SU-DHL-6 (cell line): Measurements from ENCODE around the gene APBA2.

Experiments used
- H2AFZ ChIP-seq: fragments of 200-600 bp; sonication (generic); 2 replicates; pipeline ENCODE4 v1.6.1; 2014; ENCODE audit warnings: low read depth, mild to moderate bottlenecking, moderate library complexity, mixed read lengths, antibody characterized with exemption, low read length; ENCODE audit not compliant: severe bottlenecking
- H3F3A ChIP-seq: fragments of 200-600 bp; shearing (Covaris generic); 2 replicates; pipeline ENCODE4 v1.6.0; 2016; ENCODE audit warnings: antibody characterized with exemption, mild to moderate bottlenecking; ENCODE audit not compliant: insufficient read depth
- H3K27ac ChIP-seq: fragments of 200-600 bp; sonication (generic); 2 replicates; pipeline ENCODE4 v1.5.1; 2016; ENCODE audit warnings: low read depth, mild to moderate bottlenecking, low read length, moderate library complexity, mixed read lengths
- H3K27me3 ChIP-seq: fragments of 200-600 bp; sonication (generic), shearing (Covaris generic); 2 replicates; pipeline ENCODE4 v1.6.0; 2014; ENCODE audit warnings: mild to moderate bottlenecking, low read length
- H3K36me3 ChIP-seq: fragments of 200-600 bp; sonication (generic); 2 replicates; pipeline ENCODE4 v1.6.1; 2014; ENCODE audit warnings: mild to moderate bottlenecking, low read length, mixed read lengths
- H3K4me2 ChIP-seq: fragments of 300-600, 200-600 bp; shearing (Covaris generic), sonication (generic); 2 replicates; pipeline ENCODE4 v1.6.0; 2014; ENCODE audit warnings: low read length, low read depth, mild to moderate bottlenecking; ENCODE audit not compliant: poor library complexity, severe bottlenecking
- H3K4me3 ChIP-seq: fragments of 200-600 bp; sonication (generic); 2 replicates; pipeline ENCODE4 v1.5.1; 2014; ENCODE audit warnings: antibody characterized with exemption, low read length, mild to moderate bottlenecking, mixed read lengths; ENCODE audit not compliant: insufficient read depth, poor library complexity, severe bottlenecking
- H3K79me2 ChIP-seq: fragments of 200-600 bp; sonication (generic); 2 replicates; pipeline ENCODE4 v1.6.1; 2014; ENCODE audit warnings: mild to moderate bottlenecking, low read length, moderate library complexity; ENCODE audit not compliant: insufficient read depth
- H3K9ac ChIP-seq: fragments of 200-600 bp; sonication (generic); 2 replicates; pipeline ENCODE4 v1.7.0; 2014; ENCODE audit warnings: mild to moderate bottlenecking, low read length
- H3K9me2 ChIP-seq: fragments of 200-600 bp; sonication (generic); replicated peaks from 2 replicates; pipeline ENCODE4 v1.6.1; 2014; ENCODE audit warnings: low read length; ENCODE audit not compliant: insufficient read depth
- H3K9me3 ChIP-seq: fragments of 200-600 bp; sonication (generic); 2 replicates; pipeline ENCODE4 v1.6.1; 2014; ENCODE audit warnings: low read length, mixed read lengths; ENCODE audit not compliant: insufficient read depth
- H4K20me1 ChIP-seq: fragments of 200-600 bp; sonication (generic); 2 replicates; pipeline ENCODE4 v1.6.1; 2014; ENCODE audit warnings: low read depth, mild to moderate bottlenecking, antibody characterized with exemption, low read length, moderate library complexity, mixed read lengths
- CTCF ChIP-seq: fragments of 200-600 bp; sonication (generic); IDR thresholded peaks from one replicate; pipeline ENCODE4 v1.5.1; 2017; ENCODE audit warnings: antibody characterized with exemption, mild to moderate bottlenecking, low read length, moderate library complexity; ENCODE audit not compliant: insufficient read depth, poor library complexity, severe bottlenecking
- EZH2phosphoT487 ChIP-seq: fragments of 200-600 bp; sonication (generic), shearing (Covaris generic); conservative IDR thresholded peaks from 2 replicates; pipeline ENCODE4 v1.6.1; 2018; ENCODE audit warnings: mild to moderate bottlenecking, antibody characterized with exemption, low read length, moderate library complexity, mixed read lengths

Gene APBA2

GRCh38 chr15:29032751-29033150, 147.0 kb downstream of the APBA2 start:
- no peak for TF ChIP-seq EZH2phosphoT487
- TF ChIP-seq CTCF, result no peak
- Histone ChIP-seq H3K27me3 (no peaks in the 10 kb centered on the region), H3K4me3 (no peak overlapping the region), H3K9me2 (no peaks in the 10 kb centered on the region), H3K36me3 (no peaks in the 10 kb centered on the region), H4K20me1 (no peaks in the 10 kb centered on the region), H2AFZ (no peak overlapping the region), H3K27ac (no peak overlapping the region), H3K4me2 (no peak overlapping the region), H3K9me3 (no peaks in the 10 kb centered on the region), H3F3A (no peaks in the 10 kb centered on the region), H3K9ac (no peak overlapping the region), H3K79me2 (no peaks in the 10 kb centered on the region)

- Histone ChIP-seq H3K9ac (no peak overlapping the region), H3F3A (no peaks in the 10 kb centered on the region), H3K4me2 (no peak overlapping the region), H3K27ac (no peak overlapping the region), H2AFZ (no peak overlapping the region), H4K20me1 (no peaks in the 10 kb centered on the region), H3K4me3 (no peak overlapping the region), H3K9me2 (no peaks in the 10 kb centered on the region), H3K79me2 (no peaks in the 10 kb centered on the region), H3K27me3 (no peaks in the 10 kb centered on the region), H3K36me3 (no peaks in the 10 kb centered on the region), H3K9me3 (no peaks in the 10 kb centered on the region)
- no peak for TF ChIP-seq EZH2phosphoT487
- no peak for TF ChIP-seq CTCF
These were observed 148.4 kb downstream of the APBA2 start for GRCh38 chr15:29034151-29034550.

- Histone ChIP-seq H3K4me2 (no peak overlapping the region), H3F3A (no peaks in the 10 kb centered on the region), H3K27me3 (no peaks in the 10 kb centered on the region), H3K9ac (no peak overlapping the region), H2AFZ (no peak overlapping the region), H3K36me3 (no peaks in the 10 kb centered on the region), H3K79me2 (no peaks in the 10 kb centered on the region), H3K27ac (no peak overlapping the region), H3K9me2 (no peaks in the 10 kb centered on the region), H3K9me3 (no peaks in the 10 kb centered on the region), H3K4me3 (no peak overlapping the region), H4K20me1 (no peaks in the 10 kb centered on the region)
- TF ChIP-seq EZH2phosphoT487 (no peak), CTCF (no peak)
These were observed 149.0 kb downstream of the APBA2 start for GRCh38 chr15:29034593-29035335.
